Measurements from ENCODE around the gene XIRP2. TPM values are rescaled to one million over a fixed set of nuclear protein-coding genes. Genes with fewer than 3 reads are reported as not detected.

Gene XIRP2
- total and polyA plus RNA-seq, 10 of the 15 experiments (the other 5 are each of a cell fraction or from before 2014, with no cell fraction given): 0.03 TPM; not detected in 9

- Histone ChIP-seq H4K20me1 (ENCODE audit: control insufficient read depth, insufficient read depth) (no peaks in the 10 kb centered on the region), H3K27me3 (replicated peaks in 1 of 2; ENCODE audit: control insufficient read depth in 2 of 2, insufficient read depth in 2 of 2, low read length in 1 of 2) (no peaks in the 10 kb centered on the region), H3K4me1 (ENCODE audit: control insufficient read depth, insufficient read depth, low read length) (no peaks in the 10 kb centered on the region), H3K4me3 (no peak overlapping the region), H3K36me3 (ENCODE audit: control insufficient read depth in 2 of 2, insufficient read depth in 2 of 2, low read length in 1 of 2) (no peaks in the 10 kb centered on the region), H3K4me2 (ENCODE audit: control insufficient read depth, insufficient read depth) (no peak overlapping the region), H3K9me3 (replicated peaks; ENCODE audit: control insufficient read depth, insufficient read depth, low read length) (no peaks in the 10 kb centered on the region), H3K9ac (ENCODE audit: control insufficient read depth, insufficient read depth, low read length) (no peak overlapping the region), H3K27ac (ENCODE audit: control insufficient read depth, insufficient read depth) (no peak overlapping the region), H2AFZ (ENCODE audit: control insufficient read depth, low read depth, low read length) (no peak overlapping the region), H3K79me2 (ENCODE audit: control insufficient read depth, insufficient read depth, low read length) (no peaks in the 10 kb centered on the region)
- CTCF ChIA-PET: no interaction called here
- no TSS peak for BruUV-seq (replicated peaks)
- TF ChIP-seq CHD1 (IDR thresholded peaks at IDR 0.05; ENCODE audit: low read depth, low read length) (no peak), ZZZ3 (IDR thresholded peaks at IDR 0.05; ENCODE audit: control insufficient read depth, insufficient read length, low read depth) (no peak), PKNOX1 (IDR thresholded peaks at IDR 0.05) (no peak), BHLHE40 (IDR thresholded peaks at IDR 0.05; ENCODE audit: borderline replicate concordance in 1 of 2, low read depth in 2 of 2, low read length in 1 of 2) (no peak), SREBF1 (IDR thresholded peaks at IDR 0.05; ENCODE audit: low read length) (no peak), POLR2A (IDR thresholded peaks at IDR 0.05; ENCODE audit: low read depth, low read length) (no peak), SPI1 (IDR thresholded peaks at IDR 0.05; ENCODE audit: borderline replicate concordance, insufficient read depth, low read depth, low read length) (no peak), CBX5 (IDR thresholded peaks at IDR 0.05; ENCODE audit: low read depth) (no peak), RUNX3 (IDR thresholded peaks at IDR 0.05; ENCODE audit: low read length) (no peak)
- TF ChIP-seq, protein P1, sequence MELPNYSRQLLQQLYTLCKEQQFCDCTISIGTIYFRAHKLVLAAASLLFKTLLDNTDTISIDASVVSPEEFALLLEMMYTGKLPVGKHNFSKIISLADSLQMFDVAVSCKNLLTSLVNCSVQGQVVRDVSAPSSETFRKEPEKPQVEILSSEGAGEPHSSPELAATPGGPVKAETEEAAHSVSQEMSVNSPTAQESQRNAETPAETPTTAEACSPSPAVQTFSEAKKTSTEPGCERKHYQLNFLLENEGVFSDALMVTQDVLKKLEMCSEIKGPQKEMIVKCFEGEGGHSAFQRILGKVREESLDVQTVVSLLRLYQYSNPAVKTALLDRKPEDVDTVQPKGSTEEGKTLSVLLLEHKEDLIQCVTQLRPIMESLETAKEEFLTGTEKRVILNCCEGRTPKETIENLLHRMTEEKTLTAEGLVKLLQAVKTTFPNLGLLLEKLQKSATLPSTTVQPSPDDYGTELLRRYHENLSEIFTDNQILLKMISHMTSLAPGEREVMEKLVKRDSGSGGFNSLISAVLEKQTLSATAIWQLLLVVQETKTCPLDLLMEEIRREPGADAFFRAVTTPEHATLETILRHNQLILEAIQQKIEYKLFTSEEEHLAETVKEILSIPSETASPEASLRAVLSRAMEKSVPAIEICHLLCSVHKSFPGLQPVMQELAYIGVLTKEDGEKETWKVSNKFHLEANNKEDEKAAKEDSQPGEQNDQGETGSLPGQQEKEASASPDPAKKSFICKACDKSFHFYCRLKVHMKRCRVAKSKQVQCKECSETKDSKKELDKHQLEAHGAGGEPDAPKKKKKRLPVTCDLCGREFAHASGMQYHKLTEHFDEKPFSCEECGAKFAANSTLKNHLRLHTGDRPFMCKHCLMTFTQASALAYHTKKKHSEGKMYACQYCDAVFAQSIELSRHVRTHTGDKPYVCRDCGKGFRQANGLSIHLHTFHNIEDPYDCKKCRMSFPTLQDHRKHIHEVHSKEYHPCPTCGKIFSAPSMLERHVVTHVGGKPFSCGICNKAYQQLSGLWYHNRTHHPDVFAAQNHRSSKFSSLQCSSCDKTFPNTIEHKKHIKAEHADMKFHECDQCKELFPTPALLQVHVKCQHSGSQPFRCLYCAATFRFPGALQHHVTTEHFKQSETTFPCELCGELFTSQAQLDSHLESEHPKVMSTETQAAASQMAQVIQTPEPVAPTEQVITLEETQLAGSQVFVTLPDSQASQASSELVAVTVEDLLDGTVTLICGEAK (IDR thresholded peaks at IDR 0.05; ENCODE audit: borderline replicate concordance): no peak
- TF ChIP-seq, protein P2, sequence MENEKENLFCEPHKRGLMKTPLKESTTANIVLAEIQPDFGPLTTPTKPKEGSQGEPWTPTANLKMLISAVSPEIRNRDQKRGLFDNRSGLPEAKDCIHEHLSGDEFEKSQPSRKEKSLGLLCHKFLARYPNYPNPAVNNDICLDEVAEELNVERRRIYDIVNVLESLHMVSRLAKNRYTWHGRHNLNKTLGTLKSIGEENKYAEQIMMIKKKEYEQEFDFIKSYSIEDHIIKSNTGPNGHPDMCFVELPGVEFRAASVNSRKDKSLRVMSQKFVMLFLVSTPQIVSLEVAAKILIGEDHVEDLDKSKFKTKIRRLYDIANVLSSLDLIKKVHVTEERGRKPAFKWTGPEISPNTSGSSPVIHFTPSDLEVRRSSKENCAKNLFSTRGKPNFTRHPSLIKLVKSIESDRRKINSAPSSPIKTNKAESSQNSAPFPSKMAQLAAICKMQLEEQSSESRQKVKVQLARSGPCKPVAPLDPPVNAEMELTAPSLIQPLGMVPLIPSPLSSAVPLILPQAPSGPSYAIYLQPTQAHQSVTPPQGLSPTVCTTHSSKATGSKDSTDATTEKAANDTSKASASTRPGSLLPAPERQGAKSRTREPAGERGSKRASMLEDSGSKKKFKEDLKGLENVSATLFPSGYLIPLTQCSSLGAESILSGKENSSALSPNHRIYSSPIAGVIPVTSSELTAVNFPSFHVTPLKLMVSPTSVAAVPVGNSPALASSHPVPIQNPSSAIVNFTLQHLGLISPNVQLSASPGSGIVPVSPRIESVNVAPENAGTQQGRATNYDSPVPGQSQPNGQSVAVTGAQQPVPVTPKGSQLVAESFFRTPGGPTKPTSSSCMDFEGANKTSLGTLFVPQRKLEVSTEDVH (IDR thresholded peaks at IDR 0.05; ENCODE audit: low read depth, partially characterized antibody): no peak
- FAIRE-seq (no peak), DNase-seq (ENCODE audit: low read depth, low spot score) (no peak), ATAC-seq (no peak)
- intact Hi-C loops (cut with micrococcal nuclease; ENCODE audit: unreplicated experiment): no loop called here
- in situ Hi-C loops (cut with MboI): no loop called here
- RAD21 ChIA-PET (ENCODE audit: unreplicated experiment): no interaction called here
- WGBS (ENCODE audit: insufficient coverage, insufficient replicate concordance, low lambda C conversion rate, missing lambda C conversion rate): 0% methylated on average over 2 of the region's 2 CpGs
- SMC1A ChIA-PET (ENCODE audit: uncharacterized antibody, unreplicated experiment): no interaction called here
- POLR2A ChIA-PET: no interaction called here
Measured at GRCh38 chr2:166841152-166841551, 47.1 kb upstream of the XIRP2 start.
